ENCODE measurements around the gene RMC1.
"Not testable (repeated sequence)": the region's sequence is repeated elsewhere in the genome, so short reads cannot be mapped to it uniquely, and the experiment has no call there.

RMC1 gene

DNA sequence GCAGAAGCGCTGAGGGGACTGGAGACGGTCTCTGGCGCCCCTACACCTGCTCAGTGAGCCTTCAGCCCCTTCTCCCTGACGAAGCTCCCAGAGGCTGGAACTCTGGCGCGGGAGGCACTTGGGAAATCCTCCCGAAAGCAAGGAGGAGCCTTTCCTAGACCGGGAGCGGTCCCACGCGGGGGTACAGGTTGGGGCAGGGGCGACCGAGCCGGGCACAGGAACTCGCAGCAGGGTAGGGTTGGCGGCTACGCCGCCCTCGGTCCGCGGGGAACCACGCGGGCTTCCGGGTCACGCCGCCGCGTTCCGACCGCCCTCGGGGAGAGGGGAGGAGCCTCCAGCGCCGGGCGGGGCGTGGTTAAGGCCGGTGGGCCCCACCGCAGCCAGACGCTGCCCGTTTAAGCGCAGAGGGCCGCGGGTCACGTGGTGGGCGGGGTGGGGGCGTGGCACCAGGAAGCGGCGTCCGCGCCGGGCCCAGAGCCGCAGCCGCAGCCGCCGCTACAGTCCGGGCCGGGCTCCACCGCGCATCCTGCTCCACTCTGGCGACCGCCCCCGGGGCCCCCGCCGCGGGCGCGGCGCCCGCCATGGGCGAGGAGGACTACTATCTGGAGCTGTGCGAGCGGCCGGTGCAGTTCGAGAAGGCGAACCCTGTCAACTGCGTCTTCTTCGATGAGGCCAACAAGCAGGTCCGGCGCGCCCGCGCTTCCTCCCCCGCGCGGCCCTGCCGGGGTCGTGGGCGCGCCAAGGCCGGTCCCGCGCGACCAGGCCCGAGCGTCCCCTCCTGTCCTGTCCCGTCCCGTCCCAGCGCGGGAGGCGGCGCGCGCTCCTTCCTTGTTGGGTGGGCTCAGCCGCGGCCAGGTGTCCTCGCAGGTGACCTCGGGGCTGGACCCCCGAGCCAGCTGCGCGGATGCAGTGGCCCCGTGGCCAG, at the start of gene RMC1:
Gene RMC1 (plus strand): TSS at position 474 of the 925 bp plus-strand sequence. CDS start 108 bp downstream, at position 582.
- peak; percentile 90 to 95 for DNase-seq

DNA sequence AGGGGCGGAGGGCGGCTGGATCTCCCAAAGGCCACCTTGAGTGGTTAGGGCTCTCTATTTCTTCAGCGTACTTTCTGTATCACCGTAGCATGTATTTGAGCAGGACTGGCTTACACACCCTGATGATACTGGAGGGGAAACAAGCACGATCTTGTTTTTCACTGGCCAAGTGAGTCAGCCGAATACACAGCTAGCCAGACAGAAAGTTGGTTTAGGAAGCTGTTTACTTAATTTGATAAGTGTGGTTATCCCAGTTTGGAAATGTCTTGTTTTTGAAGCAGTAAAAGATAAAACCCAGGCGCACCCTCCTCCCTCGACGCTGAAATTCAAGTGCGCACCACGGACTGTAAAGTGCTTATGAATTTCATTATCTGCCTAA, 49.6 kb upstream of the RMC1 start:
- no peak for DNase-seq

DNA sequence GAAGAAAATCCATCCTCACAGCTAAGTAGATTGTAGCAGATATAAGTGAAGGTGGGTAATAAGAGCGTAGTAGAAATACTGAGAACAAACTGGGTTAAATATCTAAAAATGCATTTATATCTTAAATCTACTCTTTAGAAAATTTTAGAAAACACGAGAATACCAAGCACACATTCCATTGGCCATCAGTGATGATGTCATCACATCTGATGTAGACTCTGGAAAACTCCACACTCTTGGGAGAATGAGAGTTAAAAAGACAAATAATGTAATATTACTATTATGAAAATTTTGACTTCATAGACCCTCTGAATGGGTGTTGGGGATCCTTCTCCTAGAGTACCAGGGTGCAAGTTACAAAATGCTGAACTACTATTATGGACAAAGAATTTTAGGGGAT, 46.5 kb upstream of the RMC1 start:
- no peak for DNase-seq

DNA sequence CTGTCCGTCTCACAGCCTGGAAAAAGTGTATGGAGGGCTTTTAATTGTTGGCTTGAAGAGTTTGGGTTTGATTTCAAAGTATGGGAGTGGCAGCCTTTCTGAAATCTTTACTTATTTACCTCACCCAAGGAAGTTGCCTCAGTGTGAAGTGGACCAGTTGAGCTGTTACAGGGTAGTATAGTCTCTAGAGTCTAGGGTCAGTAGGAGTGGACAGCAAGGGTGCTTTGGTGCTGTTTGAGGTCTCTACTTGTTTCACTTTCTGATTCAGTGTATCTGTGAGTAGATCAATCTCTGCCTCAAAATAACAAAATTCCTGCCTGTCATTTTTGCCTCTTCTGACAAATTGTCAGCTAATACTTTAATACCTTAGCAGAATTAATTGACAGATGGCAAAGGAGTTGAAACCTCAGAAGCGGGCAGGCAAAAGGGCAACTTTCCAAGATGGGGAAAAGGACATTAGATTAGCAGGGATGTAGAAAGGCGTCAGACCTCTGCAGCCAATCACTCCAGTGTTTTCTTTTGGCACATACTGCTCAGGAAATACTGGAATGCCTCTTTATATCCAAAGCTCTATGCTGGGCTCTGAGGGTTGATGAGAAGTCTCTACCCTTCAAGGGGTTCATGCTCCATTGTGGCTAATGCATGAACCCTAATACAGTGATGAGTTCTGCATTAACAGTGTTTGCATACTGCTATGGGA, 44.3 kb upstream of the RMC1 start:
- no peak for DNase-seq

DNA sequence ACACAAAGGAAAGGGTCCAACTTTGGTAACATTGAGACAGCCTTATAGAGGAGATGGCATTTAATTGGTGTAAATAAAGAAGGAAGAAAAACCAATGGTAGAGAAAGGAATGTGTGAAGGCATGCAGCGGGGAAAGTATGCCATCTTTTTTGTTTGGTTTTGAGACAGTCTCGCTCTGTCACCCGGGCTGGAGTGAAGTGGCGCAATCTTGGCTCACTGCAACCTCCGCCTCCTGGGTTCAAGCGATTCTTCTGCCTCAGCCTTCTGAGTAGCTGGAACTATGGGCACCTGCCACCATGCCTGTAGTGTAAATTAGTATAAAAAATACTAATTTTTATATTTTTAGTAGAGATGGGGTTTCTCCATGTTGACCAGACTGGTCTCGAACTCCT, 43.8 kb upstream of the RMC1 start:
- DNase-seq, result no peak

DNA sequence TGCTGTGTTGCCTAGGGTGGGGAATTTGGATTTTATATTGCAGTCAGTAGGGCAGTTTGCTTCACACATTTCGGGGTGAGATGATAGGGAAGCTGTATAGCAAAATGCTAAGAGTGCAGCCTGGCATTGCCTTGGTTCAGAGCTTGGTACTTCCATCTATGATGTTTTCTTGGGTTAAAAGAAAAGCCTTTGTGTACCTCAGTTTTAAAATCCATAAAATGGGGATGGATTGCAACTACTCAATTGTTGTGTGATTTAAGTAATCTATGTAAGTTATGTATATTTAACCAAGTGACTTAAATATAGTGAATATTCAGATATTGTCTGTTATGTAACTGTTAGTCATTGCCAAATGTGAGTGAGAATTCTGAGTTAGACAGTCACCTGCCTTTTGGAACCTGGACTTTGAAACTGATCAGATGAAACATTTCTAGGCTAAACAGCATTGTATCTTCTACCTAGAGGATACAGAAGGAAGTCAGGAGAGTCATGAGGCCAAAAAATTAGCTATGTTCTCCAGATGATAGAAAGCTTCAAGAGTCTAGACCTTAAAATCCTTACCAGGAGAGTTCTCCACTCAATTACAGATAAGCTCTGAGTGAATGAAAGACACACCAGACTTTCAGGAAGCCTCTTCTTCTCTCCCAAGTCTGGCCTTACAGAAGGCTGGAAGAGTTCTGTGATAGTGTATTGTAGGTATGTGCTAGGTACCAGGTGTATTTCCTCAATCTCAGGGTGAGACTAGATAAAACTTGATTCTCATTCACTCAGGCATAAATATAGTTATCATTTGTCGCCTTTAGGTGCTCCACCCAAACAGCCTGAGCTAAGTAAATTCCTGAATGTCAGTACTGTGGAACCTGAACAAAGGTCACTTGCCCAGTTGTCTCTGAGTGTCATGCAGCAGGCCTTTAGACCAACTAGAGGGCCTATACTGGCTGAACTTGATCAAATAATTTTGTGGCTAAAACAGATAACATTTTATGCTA, 42.7 kb upstream of the RMC1 start:
- no peak for DNase-seq

DNA sequence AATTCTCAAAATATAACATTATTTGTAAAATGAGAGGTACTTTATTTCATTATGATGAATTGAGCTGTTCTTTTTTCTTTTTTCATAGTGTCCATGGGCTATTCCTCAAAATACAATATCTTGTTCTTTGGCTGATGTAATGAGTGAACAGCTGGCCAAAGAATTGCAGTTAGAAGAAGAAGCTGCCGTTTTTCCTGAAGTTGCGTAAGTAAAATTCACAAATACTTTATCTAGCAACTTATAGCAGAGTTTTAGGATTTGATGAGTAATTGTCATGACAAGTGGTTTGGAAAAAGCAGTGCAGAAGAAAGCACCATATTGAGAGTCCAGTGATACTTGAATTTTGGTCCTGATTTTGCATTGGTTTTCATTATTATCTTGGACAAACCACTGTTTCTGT, 40.4 kb upstream of the RMC1 start:
- DNase-seq, result no peak

DNA sequence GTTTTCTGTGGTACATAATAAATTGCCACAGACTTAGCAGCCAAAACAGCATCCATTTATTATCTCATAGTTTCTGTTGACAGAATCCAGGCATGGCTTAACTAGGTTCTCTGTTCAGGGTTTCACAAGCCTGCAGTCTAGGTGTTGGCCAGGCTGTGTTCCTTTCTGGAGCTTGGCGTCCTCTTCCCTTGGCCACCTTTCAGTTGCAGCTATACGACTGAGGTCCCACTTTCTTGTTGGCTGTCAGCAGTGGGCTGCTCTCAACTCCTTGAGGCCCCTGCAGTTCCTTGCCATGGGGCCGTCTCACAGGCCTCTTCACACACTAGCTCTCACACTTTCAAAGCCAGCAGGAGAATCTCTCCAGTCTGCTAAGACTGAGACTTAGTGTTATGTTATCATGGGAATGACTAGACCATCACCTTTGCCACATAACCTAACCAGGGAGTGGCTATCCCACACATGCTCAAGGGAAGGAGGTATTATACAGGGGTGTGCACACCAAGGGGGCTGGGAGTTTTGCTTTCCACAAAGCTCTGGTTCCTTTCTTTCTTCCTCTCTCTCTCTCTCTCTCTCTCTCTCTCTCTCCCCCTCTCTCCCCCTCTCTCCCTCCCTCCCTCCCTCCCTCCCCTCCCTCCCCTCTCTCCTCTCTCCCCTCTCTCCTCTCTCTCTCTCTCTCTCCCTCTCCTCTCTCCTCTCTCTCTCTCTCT, 34.4 kb upstream of the RMC1 start:
- no peak for DNase-seq

DNA sequence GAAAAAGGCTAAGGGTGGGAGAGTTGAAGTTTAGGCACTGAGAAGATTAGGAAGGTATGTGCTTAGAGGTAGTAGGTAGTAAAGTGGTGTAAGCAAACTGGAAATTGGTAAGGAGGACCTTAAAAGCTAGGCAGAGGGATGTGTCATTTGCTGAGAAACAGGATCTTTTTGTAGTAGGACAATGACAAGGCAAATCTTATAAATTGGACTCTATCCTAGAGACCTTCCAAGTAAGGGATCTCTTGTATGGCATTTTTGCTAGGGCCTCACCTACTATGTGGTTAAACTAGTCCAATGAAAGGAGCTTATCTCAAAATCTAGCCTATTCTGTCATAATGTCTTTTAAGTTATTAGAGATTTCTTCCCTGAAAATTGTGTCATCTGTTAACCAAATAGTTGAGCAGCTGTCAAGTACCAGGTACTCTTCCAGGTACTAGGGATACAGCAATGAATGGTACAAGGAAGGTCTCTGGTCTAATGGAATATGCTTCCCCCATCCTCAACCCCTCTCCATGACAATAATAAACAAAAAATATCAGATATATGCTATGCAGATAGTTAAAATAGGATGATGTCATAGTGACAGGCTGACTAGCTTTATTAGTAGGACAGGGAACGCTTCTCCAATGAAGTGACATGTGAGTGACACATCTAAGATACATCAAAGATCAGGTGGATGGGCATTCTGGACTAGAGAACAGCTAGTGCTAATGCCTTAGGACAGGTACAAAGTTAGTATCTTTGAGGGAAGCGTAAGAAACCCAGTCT, 32.5 kb upstream of the RMC1 start:
- DNase-seq, result no peak

DNA sequence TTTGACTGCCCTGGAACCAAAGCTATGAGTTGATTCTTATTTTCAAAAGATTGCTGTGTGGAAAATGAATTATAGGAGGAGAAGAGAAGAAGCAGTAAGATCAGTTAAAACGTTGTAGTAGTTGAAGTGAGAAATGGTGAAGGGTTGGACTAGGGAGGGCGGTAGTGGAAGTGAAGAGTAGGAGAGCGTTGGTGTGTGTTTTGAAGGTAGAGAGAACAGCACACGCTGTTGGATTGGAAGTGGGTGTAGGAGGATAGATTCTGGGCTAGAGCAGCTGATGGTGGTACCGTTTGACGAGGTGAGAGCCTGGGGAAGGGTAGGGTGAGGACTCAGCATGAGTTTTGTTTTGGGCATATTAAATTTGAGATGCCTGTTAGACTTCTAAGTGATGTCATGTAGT, 31.8 kb upstream of the RMC1 start:
- DNase-seq, result no peak

DNA sequence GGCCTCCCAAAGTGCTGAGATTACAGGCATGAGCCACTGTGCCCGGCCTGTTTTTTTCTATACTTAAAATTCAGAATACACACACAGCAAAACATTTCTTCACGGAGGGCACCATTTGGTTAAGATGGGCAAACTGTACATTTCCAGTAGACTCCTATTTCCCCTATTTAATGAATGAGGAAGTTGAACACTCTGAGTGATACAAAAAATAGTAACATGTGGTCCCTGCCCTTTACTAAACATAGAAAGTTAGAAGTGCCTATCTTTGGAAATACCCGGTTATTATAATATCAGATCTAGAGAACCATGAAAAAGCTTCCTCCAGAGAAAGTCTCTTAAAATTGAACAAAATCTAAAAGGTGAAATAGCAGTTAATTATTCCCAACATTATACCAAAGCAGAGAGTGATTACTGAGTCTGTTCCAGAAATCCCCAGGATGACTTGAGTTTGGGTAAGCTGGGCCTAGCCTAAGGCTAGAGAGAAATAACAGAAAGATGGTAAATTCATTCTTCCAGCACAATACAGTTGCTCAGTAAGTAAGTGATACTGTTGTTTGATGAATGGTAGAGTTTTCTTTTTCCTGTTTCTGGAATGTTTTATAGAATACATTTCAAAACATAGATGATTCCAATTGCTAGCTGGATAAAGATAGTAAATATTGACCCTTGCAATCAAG, 23.3 kb upstream of the RMC1 start:
- no peak for DNase-seq

DNA sequence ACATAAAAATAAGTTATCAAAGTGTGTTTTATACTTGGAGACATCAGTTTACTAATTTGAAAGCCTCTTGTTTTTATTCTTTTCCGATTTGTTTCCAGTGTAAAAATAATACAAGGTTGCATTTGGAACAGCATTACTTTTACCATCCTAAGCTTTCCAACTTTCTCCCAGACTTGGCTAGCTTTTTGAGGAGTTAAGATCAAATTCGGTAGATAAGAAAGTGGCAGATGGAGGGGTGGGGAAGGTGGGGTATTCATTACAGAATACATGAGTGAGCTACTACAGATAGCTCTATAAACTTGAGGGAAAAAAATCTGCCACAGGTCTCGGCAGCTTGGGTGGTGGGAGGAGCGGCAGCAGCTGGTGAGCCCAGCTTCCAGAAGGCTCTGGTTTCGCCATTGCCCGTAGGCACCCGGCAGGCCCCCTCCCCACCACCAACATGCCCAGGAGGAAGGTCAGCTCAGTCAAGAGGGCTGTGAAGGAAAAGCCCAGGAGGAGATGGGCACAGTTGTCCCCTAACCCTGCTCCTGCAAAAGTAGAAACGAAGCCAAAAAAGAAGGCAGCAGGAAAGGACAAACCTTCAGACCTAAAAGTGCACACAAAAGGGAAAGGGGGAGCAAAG, 18.6 kb upstream of the RMC1 start:
- no peak for DNase-seq

DNA sequence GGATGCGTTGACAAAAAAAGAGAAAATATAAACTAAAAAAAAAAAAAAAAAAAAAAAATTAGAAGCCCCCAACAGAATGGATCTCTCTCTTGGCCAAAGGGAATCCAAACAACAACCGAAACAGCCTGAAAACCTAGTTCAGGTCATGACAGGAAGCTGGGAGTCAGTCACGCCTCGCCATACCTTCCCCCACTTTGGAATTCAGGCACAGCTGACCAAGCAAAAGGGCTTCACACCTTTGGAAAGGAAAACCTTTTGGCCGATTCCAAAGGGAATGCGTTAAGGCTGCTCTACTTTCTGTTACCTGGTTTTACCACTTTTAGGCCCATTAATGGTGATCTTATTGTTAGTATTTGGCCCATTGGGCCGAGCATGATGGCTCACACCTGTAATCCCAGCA, 17.9 kb upstream of the RMC1 start:
- DNase-seq, result no peak

DNA sequence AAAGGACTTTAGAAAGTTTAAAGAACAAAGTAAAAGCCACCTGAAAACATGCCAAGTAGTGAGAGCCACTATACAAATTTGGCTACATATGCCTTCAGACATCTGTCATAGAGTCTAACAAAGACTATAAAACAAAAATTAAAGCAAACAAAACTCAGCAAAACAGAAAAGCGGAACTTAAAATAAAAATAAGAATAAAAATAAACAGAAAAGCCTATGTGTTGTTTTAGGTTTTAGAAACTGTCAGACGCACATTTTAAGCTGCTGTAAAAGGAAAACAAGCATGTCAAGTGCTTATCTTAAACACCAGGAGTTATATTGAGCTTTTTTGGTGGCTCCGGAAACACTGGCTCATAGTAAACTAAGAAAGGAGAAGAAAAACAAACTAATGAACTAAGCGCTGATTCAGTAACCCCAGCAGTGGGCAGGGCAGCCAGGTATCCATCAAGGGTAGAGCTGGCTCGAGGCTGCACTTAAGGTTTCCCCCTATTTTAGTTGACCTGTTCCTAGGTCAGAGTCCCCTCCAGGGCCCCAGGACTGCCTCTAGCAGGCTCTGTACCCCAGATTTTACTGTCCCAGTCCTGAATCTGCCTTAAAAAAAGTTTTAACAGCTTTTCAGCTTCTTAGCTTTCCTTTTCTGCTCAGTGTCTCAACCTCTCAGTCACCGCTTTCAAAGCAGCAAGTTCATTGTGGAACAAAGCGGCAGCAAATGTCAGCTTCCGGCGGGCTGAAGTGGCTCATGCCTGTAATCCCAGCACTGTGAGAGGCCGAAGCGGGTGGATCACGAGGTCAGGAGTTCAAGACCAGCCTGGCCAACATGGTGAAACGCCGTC, 15.4 kb upstream of the RMC1 start:
- no peak for DNase-seq

DNA sequence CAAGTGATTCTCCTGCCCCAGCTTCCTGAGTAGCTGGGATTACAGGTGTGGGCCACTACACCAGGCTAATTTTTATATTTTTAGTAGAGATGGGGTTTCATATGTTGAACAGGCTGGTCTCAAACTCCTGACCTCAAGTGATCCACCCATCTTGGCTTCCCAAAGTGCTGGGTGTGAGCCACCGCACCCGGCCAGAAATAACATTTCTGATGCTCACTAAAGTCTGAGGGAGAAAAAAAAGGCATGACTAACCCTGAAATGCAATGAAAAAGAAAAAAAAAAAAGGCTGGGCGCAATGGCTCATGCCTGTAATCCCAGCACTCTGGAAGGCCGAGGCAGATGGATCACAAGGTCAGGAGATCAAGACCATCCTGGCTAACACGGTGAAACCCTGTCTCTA, 13.7 kb upstream of the RMC1 start:
- not testable (repeated sequence) for DNase-seq

DNA sequence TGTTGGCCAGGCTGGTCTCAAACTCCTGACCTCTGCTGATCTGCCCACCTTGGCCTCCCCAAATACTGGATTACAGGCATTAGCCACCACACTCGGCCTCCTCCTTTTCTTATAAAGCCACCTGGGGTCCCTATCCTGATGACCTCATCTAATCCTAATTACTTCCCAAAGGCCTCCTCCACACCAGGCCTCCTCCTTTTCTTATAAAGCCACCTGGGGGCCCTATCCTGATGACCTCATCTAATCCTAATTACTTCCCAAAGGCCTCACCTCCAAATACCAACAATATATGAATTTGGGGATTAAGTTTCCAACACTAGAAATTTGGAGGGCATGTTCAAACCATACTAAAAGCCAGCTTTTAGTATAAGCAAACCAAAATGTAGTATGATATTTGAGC, 9.7 kb upstream of the RMC1 start:
- DNase-seq, result no peak

DNA sequence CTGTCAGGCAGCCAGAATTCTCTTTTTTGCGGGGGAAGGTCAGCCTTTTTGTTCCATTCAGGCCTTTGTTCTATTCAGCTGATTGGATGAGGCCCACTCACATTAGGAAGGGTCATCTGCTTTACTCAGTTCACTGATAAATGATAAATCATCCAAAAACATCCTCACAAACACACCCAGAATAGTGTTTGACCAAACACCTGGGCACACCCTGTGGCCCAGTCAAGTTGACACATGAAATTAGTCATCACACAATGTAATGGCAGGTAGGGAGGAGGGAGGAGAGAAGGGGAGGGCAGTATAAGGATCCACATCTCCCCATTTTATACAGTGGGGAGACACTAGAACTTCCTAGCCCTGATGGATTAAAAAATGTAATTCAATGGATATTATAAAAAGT, 8.3 kb upstream of the RMC1 start:
- DNase-seq, result no peak

DNA sequence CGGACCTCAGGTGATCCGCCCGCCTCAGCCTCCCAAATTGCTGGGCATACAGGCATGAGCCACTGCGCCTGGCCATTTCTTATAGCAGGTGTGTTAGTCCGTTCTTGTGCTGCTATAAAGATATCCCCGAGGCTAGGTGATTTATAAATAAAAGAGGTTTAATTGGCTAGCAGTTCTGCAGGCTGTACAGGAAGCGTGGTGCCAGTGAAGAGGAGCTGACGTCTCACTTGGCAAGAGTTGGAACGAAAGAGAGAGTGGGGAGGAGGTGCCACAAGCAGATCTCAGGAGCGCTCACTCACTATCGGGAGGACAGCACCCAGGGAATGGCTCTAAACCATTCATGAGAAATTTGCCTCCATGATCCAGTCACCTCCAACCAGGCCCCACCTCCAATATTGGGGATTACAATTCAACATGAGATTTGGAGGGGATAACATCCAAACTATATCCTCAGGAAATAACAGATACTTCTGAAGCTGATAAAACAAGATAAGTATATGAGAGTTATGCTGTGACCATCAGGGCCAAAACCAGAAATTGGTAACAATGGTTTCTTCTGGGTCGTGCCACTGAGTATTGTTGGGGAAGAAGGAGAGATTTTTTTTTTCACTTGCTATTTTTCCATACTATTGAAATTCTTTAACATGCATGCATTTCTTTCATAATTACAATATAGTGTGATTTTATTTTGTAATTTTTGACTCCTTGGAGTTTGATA, 7.4 kb upstream of the RMC1 start:
- no peak for DNase-seq

DNA sequence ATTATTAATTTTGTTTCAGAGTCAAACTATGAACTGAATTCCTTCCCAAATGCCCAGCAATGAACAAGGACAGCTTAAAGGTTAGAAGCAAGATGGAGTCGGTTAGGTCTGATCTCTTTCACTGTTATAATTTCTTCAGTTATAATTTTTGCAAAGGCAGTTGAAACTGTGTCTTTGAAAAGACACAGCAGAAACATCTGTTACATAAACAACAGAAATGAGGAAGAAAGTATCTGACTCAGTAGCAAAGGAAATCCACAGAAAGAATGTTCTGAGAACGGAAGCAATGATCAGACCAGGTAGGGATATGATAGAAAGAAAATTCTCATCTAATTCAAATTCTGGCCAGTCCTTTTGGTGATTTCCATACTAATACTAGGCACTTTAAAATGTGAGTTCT, 5.2 kb upstream of the RMC1 start:
- DNase-seq, result no peak

Measured in NCI-H1930 (cell line).